GM19452 (cell line): ENCODE measurements around the gene PYGO1.
"Not testable (repeated sequence)": the region's sequence is repeated elsewhere in the genome, so short reads cannot be mapped to it uniquely, and the experiment has no call there.

ENCODE experiments used
- ATAC-seq: cut with Tn5 transposase; IDR thresholded peaks from one replicate; pipeline ENCODE4 v1.9.1; 2021; ENCODE audit not compliant: unreplicated experiment

Gene PYGO1, protein sequence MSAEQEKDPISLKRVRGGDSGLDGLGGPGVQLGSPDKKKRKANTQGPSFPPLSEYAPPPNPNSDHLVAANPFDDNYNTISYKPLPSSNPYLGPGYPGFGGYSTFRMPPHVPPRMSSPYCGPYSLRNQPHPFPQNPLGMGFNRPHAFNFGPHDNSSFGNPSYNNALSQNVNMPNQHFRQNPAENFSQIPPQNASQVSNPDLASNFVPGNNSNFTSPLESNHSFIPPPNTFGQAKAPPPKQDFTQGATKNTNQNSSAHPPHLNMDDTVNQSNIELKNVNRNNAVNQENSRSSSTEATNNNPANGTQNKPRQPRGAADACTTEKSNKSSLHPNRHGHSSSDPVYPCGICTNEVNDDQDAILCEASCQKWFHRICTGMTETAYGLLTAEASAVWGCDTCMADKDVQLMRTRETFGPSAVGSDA

DNA sequence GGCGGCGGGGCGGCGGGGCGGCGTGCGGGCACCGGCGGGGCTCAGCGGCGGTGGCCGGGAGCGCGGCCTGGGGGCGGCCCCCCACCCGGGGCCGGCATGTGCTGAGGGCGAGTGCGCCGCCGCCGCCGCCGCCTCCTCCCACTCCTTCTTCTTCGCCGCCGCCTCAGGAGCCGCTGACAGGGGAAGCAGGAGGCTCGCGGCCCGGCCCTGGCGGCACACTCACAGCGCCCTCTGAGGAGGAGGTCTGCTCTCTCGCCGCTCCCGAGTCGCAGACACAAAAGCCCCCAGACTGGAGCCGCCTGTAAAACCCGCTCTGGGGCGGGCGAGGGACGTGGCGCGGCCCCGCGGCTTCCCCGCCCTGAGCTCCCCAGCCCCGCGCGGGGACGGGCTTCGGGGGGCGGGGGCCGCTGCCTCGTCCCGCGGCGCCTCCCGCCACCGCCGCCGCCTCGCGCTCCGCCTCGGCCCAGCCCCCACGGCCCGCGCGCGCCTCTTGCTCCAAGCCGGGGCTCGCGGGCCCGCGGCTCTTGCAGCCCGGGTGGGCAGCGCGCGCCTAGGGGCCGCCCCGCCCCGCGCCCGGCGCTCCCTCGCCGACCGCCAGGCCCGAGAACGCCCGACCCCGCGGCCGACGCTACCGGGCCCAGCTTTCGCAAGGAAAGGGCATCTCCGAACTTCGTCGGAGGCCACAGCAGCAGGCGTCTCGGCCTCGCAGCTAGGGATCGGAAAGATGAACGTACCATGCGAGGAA, at the start of gene PYGO1:
Gene PYGO1 (minus strand): TSS at position 276 of the 745 bp plus-strand sequence. CDS start 462 bp downstream, outside the sequence.
- peak; percentile 72 for ATAC-seq

DNA sequence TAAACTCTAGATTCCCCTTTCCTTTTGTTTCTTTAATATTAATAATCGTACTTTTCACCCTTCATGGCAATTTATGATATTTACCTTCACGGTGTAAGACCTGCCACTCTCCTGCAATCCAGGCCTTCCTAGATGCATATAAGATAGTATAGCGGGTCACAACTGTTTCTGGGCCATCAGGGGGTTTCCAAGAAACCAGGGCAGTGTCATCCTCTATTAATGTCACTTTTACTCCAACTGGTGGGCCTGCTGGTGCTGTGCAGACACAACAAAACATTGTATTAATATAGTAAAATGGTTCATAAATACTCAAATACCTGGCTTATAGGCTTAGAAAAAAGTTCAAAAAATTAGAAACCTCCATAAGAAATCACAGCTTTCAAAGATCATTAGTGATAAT, 48.9 kb upstream of the PYGO1 start:
- no peak for ATAC-seq

DNA sequence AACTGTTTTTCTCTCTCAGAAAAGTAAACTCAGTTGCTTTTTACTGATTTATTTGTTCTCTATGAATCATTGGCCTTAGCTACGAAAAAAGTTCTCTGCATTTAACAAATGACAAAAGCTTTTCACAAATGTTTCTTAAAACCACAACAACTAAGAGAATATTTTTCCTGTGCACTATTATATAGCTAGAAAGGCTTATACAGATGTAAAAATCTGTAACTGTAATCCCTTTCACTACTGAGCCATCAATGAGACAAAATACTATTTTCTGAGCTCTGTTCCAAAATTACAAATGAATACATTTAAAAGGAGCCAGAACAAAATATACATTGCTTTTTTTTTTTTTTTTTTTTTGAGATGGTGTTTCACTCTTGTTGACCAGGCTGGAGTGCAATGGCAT, 45.6 kb upstream of the PYGO1 start:
- no peak for ATAC-seq

DNA sequence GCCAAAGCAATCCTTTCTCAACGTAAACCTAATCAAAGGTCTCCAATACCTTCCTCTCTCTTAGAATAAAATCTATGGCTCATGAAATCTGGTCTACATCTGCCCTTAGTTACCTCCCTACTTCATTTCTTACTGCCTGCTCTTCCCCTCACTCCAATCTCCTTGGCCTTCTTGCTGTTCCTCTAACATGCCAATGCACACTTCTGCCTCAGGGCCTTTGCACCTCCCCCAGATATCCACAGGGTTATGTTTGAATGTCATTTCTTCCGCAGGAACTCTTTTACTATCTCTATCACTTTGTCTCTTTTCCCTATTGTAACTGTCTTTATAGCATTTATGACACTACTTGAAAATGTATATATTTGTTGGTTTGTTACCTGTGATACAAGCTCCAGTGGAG, 44.3 kb upstream of the PYGO1 start:
- no peak for ATAC-seq

DNA sequence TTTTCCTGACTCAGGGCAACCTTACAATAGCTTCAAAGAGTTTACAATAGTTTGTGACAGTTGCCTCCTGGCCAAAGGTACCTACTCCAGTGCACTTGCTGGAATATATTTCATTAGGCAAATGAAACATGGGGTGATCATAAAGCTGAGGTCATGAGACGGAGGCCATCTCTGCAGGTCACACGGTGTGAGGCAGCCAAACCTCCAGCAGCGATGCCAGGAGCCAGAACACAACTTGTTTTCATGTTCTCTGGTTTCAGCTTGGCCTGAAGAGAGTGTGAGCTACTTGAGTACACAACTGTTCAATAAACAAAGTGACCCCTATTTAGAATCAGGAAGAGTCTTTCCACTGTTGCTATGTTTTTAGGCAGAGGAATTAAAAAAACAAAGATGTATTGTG, 42.7 kb upstream of the PYGO1 start:
- ATAC-seq = no peak

DNA sequence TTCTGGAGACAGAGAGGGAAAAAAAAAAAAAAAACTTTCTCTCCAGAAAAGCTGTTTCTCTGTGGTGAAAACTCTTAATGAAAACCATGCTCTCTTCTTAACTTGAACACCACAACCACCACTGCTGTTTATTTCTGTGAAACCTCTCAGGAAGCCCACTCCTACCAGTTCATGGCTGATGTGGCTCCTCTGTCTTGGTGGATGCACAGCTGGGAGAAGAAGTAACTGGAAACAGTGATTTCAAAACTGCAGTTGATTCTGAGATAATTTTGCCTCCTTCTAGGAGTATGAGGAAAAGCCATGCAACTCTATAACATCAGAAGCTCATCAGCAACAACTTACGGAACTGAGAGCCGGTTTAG, 40.2 kb upstream of the PYGO1 start:
- no peak for ATAC-seq

DNA sequence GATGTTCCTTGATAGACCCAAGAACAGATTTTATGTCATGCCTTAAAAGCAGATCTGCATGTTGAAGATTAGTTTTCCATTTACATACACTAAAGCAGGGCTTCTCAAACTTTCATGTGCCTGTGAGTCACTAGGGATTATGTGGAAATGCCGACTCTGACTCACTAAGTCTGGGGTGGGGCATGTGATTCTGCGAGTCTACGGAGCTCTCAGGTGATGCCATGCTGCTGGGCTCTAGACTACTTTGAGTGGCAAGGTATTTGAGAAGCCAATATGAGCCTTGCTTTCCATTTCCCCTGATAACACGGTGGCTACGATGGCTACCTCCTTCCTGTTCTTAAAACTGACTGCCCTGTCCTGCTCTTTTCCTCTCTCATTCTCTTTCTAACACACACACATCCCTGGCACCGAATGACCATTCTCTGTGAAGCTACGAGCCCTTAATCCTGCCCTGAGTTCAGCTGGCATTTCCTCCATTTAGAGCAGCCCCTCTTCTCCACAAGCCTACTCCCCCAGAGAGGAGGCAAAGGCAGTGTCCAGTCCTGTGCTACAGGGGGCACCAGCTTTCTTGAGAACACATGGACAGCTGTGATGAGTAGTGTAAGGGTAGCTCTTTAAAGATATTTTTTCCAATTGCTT, 39.7 kb upstream of the PYGO1 start:
- no peak for ATAC-seq

DNA sequence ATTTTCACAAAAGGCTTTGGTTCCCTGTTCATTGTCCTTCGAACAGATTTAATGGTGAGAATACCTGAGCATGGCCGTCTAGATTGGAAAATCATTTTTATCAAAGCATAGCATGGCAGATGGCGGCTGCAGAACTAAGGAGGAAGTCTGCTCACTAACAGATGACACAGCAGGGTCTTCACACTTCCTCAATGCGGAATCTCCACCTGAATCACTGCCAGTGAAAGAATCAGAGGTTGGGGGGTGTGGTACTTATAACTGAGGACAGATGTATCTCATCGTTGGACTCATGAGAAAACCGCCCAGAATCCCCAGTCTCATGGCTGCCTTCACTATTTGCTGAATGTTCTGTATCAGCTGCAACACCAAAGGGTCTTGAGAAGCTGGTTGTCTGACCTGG, 31.6 kb upstream of the PYGO1 start:
- ATAC-seq = no peak

DNA sequence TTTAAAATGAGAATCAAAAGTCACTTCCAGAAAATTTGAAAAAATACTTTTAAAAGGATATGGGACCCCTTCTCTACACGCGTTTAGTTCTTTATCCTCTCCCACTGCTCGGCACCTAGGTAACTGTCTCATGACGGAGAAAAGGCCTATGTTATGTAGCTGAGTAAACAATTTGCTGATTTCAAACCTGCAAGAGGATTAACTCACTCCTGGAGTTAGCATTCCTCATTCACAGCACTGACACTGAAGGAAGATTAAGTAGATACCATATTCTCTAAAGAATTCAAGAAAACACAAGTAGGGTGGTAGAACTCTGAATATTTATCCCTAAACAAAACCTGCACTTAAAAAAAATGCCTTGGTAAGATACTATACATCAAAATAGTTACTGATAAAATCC, 30.2 kb upstream of the PYGO1 start:
- no peak for ATAC-seq

DNA sequence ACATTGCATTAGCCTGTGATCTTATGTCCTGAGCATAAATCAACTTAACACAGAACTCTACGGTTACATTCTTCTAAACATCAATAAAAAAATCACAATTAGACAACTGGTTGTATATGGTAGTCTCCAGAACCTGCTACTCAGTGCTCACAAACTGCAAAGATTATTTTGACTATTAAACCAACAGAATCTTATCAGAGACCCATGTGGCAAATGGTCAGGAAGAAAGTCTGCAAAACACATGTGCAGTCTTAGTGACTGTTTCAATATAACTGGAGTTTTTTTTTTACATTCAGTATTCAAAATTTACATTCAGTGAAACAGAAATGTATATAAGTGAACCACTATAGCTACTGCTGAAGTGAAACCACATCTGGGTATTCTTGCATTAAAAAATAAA, 27.3 kb upstream of the PYGO1 start:
- ATAC-seq = no peak

DNA sequence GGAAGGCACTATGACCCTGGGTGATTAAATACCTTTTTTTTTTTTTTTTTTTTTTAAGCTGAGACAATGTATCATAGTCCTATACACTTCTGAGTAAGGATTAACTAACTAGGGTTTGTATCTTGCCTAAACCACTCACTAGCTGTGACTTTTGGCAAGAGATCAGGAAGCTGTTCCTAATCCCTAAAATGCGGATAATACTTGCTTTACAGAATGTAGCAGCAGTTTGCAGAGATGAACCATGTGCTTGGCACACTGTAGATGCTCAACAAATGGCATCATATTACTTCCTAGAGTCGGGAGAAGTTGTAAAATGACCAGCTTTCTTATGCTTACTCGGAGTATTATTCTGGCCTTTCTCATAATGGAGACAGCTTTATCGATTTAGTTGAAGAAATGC, 25.6 kb upstream of the PYGO1 start:
- ATAC-seq = no peak

DNA sequence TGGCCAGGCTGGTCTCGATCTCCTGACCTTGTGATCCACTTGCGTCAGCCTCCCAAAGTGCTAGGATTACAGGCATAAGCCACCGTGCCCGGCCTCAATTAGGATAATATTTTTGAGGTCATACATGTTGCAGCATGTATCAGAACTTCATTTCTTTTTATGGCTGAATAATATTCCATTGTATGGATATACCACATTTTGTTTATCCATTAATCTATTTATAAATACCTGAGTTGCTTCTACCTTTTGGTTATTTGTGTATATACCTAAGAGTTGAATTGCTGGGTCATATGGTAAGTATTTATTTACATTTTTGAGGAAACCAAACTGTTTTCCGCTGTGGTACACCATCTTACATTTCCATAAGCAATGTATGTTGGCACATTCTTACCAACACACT, 18.1 kb upstream of the PYGO1 start:
- ATAC-seq = no peak

DNA sequence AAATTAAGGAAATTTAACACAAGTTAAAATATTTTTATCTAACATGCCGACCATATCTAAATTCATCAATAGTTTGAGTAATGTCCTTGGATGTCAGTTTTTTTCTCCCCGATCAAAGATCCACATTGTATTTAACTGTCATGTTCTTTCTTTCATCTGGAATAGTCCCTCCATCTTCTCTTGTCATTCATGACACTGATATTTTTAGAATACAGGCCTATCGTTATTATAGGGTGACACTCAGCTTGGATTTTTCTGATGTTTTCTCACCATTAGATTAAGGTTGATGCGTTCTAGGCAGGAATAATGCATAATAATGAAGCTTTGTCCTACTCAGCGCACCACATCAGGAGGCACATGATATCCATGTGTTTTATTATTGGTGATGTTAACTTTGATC, 13.2 kb upstream of the PYGO1 start:
- ATAC-seq = no peak

DNA sequence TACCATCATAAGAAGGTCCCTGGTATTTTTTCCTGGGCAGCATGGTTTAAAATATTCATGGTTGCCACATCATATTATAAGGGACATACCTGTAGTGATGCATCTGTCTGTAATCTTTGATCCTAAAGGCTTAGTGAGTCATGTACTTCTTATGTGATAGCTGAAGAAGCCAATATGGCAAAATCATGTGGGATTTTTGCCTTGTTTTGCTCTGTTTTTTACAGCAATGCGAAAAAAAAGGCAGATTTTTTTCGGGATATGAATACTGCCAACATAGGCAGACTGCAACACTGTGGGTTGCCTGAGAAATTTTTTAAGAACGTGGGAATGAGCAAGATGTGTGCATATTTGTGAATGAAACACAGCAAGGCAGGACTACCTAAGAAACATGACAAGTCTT, 11.3 kb upstream of the PYGO1 start:
- no peak for ATAC-seq

DNA sequence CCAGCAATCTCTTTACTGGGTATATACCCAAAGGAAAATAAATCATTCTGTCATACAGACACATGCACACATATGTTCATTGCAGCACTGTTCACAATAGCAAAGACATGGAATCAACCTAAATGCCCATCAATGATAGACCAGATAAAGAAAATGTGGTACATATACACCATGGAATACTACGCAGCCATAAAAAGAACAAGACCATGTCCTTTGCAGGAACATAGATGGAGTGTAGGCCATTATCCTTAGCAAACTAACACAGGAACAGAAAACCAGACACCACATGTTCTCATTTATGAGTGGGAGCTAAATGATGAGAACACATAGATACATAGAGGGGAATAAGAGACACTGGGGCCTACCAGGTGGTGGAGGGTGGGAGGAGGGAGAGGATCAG, 4.9 kb upstream of the PYGO1 start:
- ATAC-seq = not testable (repeated sequence)

DNA sequence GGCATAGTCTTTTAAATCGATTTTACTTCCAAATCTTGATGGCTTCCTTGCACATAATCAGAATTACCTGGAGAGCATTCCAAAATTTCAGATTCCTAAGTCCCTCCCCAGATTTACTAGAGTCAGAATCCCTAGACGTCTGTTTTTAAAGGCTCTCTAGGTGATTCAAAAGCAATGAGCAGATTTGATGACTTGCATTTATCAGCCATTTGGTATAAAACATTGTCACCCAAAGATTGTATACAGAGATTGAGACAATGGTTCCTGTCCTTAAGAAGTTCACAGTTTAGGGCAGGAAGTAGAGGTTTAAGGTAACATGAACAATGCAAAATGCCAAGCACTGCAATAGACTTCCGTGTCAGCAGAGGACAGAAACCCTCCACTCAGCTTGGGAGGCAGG, 2.6 kb upstream of the PYGO1 start:
- no peak for ATAC-seq

DNA sequence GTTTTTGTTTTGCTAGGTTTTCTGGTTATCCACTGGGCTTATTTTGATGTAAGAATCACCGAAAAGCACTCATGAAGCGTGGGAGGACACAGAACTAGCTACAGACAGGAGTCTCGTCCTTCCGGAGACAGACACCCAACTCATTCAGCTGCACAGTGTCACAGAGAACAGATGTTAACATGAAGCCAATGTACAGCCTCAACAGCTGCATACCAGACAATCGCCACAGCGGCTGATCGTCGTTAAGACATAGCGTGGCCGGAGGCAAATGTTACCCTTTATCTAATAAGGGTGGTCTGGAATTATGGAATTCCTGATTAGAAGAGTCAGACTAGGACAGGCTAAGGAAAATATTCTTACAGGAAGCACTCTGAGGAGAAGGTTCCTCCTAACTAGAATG, 1.1 kb upstream of the PYGO1 start:
- ATAC-seq = no peak

DNA sequence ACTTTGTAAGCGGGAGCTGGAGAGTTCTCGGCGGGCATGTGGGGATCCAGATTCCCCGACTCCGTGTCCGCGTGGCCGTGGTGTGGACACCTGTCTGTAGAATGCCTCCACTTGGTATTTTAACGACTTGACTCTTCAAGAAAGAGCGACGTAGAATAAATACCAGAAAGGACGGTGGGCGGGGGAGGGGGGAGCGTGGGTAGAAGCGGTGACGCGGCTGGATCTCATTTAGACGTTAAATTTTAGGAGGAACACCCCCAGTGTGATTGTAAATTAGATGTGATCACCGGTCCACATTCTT, 620 bp upstream of the PYGO1 start:
- ATAC-seq = no peak

DNA sequence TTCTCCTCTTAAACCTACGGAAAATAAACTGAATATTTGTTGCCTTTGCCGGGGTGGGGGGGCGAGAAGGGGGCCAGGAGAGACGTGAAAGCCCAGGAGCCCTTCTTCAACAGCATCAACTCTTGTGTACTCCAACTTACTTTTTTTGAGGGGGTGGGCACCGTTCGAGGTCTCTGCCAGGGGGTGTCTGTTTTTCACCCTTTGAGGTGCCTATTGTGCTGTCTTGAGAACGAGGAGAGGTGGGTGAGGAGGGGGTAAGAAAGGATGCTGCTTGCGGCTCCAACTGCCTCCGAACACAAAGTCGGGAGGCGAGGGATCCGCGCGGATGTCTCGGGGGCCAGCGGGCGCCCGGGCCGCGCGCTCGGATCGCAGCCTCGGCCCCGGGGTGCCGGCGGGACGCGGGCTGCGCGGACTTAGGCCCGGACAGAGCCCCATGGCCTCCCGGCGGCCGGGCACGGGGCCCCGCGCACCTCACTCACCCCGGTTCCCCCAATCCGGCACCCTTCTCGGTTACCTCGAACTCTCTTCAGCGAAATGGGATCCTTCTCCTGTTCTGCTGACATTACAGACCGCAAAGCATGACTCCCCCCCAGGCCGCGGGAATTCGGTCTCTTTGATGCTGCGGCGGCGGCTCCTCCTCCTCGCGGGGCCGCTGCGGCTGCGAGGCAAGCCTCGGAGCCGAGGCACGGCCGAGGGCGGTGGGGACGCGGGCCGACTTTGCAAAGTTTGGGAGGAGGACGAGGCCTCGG, 650 bp downstream of the PYGO1 start:
- ATAC-seq = peak; percentile 37

DNA sequence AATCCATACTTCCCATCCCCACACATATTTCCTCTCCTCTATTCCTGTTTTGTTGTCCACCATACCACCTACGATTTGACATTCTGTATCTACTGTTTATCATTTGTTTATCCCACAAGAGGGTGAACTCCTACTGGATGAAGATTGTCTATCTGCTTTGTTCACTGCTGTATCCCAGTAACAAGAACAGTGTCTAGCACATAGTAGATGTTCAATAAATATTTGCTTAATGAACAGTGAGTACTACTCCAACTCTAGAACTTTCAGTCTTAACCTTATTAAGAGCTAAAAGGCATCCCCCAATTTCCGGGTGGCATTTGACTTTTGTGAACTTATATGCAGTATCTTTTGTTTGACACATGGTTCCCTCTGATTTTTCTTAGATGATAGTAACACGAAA, 1.3 kb downstream of the PYGO1 start:
- ATAC-seq = no peak

DNA sequence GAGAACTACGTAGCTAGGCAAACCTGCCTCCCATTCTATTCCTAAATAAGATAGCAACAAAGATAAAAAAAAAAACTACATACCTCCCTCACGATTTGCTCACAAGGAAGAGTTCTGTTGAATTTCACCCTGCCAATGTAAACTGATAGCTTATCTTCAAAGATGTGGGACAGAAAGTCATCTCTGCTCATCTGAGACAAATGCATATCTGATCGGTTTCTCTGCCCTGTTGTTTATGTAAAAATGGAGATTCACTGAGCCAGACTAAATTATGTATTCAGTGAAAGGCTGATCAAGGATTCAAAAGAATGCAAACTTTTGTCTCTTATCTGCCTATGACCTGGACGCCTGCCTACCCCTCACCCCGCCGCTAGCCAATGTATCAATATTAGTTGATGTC, 11.2 kb downstream of the PYGO1 start:
- ATAC-seq = no peak

DNA sequence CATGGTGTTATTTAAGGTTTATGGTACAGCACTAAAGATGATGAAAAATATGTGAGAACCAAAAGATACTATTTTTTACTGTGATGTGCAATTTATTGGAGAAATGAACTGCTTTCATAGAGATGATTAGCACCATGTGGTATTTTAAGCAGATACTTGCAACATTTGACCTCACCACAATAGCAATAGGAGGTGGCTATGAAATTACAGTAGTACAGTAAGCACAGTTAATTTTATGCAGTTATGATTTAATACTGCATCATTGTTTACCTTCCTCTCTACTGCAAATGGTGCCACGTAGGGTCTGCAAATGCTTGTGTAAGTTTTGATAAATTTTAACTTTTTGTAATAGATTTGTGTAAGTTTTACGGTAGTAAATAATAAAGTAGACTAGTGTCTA, 14.0 kb downstream of the PYGO1 start:
- ATAC-seq = no peak
